HepG2 (cell line): ENCODE data around the gene SLIT3.

Experiments used
- CHD2 ChIP-seq: IDR thresholded peaks from 2 replicates; pipeline ENCODE4 v1.6.1; 2011; ENCODE audit warnings: low read depth, low read length, improper control_type of control experiment
- CTCF ChIP-seq: sonication (generic); formaldehyde crosslinking; IDR thresholded peaks from 2 replicates; pipeline ENCODE4 v1.5.0; 2020; ENCODE audit warnings: mild to moderate bottlenecking, missing genetic modification reagents, moderate library complexity
- ELF4 ChIP-seq: sonication (generic); formaldehyde crosslinking; IDR thresholded peaks from 2 replicates; pipeline ENCODE4 v1.5.0; 2020; ENCODE audit warnings: missing genetic modification reagents, mild to moderate bottlenecking, moderate library complexity, borderline replicate concordance
- KAT8 ChIP-seq: IDR thresholded peaks from 2 replicates; pipeline ENCODE4 v1.6.1; 2016; ENCODE audit warnings: missing genetic modification reagents, missing compliant biosample characterization
- MAFK ChIP-seq, 2 experiments: IDR thresholded peaks in 1 of 2; conservative IDR thresholded peaks in 1 of 2; 2 replicates each; pipeline ENCODE4 v1.6.1; 2011; ENCODE audit warnings: improper control_type of control experiment in 2 of 2, low read length in 2 of 2
- NFRKB ChIP-seq: fragments of 450-650 bp; IDR thresholded peaks from 2 replicates; pipeline ENCODE4 v1.6.1; 2017
- POLR2A ChIP-seq, 2 experiments: IDR thresholded peaks; 2 replicates each; pipeline ENCODE4 v1.6.1; 2011; ENCODE audit warnings: low read depth in 2 of 2, low read length in 2 of 2, mild to moderate bottlenecking in 1 of 2, moderate library complexity in 1 of 2; ENCODE audit not compliant: insufficient read depth in 1 of 2
- REST ChIP-seq, 2 experiments: IDR thresholded peaks; 2 replicates each; pipeline ENCODE4 v1.6.1; 2011 to 2012; ENCODE audit warnings: low read length in 2 of 2, borderline replicate concordance in 1 of 2, low read depth in 1 of 2, mild to moderate bottlenecking in 1 of 2, moderate library complexity in 1 of 2
- ZBTB43 ChIP-seq: sonication (generic); formaldehyde crosslinking; conservative IDR thresholded peaks from 2 replicates; pipeline ENCODE4 v1.4.0; 2020; ENCODE audit warnings: missing genetic modification reagents
- ZNF256 ChIP-seq: sonication (generic); formaldehyde crosslinking; conservative IDR thresholded peaks from 2 replicates; pipeline ENCODE4 v1.4.0; 2020; ENCODE audit warnings: missing genetic modification reagents
- ZNF841 ChIP-seq: sonication (generic); formaldehyde crosslinking; IDR thresholded peaks from 2 replicates; pipeline ENCODE4 v1.8.1; 2023; ENCODE audit warnings: missing genetic modification reagents, borderline replicate concordance

- TF ChIP-seq POLR2A (IDR thresholded peaks at IDR 0.05; ENCODE audit: insufficient read depth in 1 of 2, low read depth in 2 of 2, low read length in 2 of 2) (no peak), ZNF841 (CRISPR knock-in tag) (no peak), ZBTB43 (CRISPR knock-in tag) (no peak), REST (IDR thresholded peaks at IDR 0.05; ENCODE audit: borderline replicate concordance in 1 of 2, low read depth in 1 of 2, low read length in 2 of 2) (no peak), CTCF (CRISPR knock-in tag) (no peak), ZNF256 (CRISPR knock-in tag) (no peak), CHD2 (no peak), MAFK (conservative IDR thresholded peaks at IDR 0.05 in 1 of 2, IDR thresholded peaks at IDR 0.05 in 1 of 2; ENCODE audit: low read length in 2 of 2) (no peak), NFRKB (no peak), ELF4 (CRISPR knock-in tag) (no peak), KAT8 (CRISPR knock-in tag) (no peak)
Measured at GRCh38 chr5:169181814-169182213, 119.1 kb downstream of the SLIT3 start.
